ENCODE measurements around the gene TK2. TPM values are rescaled to one million over a fixed set of nuclear protein-coding genes. Genes with fewer than 3 reads are reported as not detected.
"Not testable (repeated sequence)": the region's sequence is repeated elsewhere in the genome, so short reads cannot be mapped to it uniquely, and the experiment has no call there.

The TK2 gene
- total RNA-seq, 1 donor: 38.9 TPM

DNA sequence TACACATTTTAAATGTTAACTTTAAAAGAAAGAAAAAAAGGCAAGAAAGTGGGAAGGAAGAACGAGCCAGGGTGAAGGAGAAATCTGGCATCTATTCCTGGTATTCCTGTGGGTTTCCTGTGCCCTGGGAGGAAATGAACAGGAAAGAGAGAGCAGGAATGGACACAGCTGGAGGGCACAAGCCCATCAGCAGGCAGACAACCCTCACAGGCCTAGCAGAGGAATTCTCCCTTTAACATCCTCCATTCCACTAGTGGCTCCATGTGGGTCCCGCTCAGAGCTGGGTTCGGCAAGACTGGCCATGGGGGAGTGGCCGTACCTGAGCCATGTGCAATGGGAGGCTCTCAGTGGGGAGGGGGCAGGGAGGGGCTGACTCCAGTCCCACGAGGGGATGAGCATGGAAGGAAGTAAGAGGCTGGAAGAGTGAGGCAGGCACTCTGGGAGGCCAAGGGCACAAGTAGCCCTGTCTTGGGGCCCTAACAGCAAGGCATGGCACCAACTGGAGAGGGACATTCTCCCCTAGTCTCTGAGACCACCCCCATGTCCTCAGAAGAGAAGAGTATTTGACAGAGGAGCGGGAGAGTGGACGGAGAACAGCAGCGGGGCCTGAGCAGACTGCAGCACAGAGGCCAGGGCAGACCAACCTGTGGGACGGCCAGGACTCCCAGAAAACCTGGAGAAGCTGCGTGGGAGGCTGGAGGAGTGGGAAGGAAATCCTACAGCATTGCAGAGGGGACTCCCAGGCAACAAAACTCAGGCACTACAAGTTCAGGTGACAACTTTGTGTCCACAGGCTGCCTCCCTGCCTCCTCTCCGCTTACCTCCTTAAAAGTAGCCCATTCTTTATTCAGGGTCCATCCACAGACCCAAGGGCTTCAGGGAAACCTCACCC is 30.2 kb downstream of the TK2 start:
- no peak overlapping the region for H3K4me3 ChIP-seq (ENCODE audit: low read depth, low read length)
- TF ChIP-seq, protein P1, sequence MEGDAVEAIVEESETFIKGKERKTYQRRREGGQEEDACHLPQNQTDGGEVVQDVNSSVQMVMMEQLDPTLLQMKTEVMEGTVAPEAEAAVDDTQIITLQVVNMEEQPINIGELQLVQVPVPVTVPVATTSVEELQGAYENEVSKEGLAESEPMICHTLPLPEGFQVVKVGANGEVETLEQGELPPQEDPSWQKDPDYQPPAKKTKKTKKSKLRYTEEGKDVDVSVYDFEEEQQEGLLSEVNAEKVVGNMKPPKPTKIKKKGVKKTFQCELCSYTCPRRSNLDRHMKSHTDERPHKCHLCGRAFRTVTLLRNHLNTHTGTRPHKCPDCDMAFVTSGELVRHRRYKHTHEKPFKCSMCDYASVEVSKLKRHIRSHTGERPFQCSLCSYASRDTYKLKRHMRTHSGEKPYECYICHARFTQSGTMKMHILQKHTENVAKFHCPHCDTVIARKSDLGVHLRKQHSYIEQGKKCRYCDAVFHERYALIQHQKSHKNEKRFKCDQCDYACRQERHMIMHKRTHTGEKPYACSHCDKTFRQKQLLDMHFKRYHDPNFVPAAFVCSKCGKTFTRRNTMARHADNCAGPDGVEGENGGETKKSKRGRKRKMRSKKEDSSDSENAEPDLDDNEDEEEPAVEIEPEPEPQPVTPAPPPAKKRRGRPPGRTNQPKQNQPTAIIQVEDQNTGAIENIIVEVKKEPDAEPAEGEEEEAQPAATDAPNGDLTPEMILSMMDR (IDR thresholded peaks at IDR 0.05; ENCODE audit: insufficient read depth, low read depth, low read length): no peak
- no peak for DNase-seq (ENCODE audit: low read depth)

- TF ChIP-seq, protein P1 (IDR thresholded peaks at IDR 0.05; ENCODE audit: insufficient read depth, low read depth, low read length): no peak
- no peak overlapping the region for H3K4me3 ChIP-seq (ENCODE audit: low read depth, low read length)
- no peak for DNase-seq (ENCODE audit: low read depth)
These were observed 32.2 kb downstream of the TK2 start for GRCh38 chr16:66517586-66518263.

GRCh38 chr16:66516808-66517585 is 32.9 kb downstream of the TK2 start:
- peak overlapping the region; percentile 12 for H3K4me3 ChIP-seq (ENCODE audit: low read depth, low read length)
- peak; percentile 99 for DNase-seq (ENCODE audit: low read depth)

GRCh38 chr16:66516509-66516807 is 33.5 kb downstream of the TK2 start:
- TF ChIP-seq, protein P1 (IDR thresholded peaks at IDR 0.05; ENCODE audit: insufficient read depth, low read depth, low read length): no peak
- H3K4me3 ChIP-seq (ENCODE audit: low read depth, low read length): no peak overlapping the region
- no peak for DNase-seq (ENCODE audit: low read depth)

More at GRCh38 chr16:66516808-66517585, 32.9 kb downstream of the TK2 start:
- TF ChIP-seq, protein P1 (IDR thresholded peaks at IDR 0.05; ENCODE audit: insufficient read depth, low read depth, low read length): no peak

DNA sequence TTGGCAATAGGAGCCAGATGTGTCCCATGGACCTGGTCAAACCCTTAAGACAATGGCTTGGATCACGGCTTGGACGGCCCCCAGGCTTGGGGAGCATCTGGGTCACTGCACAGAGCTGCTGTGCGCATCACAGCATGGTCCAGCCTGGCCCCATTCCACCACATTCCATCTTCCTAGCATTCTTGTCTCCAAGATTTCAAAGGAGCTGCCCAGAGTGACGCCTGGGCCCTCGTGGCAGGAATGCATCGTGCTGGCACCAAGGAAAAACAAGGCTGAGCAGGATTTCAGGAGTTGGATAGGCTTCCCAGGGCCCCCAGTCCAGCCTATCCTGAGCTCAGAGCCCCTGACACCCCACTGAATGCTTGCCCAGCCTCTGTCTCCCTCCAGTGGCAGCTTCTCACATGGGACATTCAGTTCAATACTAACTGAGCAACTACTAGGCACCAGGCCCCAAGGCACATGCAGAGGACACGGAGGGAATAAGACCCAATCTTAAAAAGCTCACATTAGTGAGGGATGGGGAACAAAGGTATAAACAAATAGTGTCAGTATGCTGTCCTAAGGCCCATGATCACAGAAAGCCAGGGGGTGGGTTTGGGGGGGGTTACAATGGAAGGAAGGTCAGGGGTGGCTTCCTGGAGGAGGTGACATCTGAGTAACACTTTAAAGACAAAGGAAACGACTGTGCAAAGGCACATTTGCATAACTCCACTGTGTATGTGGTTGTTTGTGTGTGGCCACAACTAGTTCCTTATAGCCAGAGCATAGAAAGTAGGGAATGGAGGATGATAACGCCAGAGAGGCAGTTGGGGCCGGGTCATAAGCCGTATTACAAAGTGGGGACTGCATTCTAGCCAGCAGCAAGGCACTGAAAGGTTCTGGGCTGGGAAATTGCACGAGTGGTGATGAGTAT is 34.1 kb downstream of the TK2 start:
- TF ChIP-seq, protein P1 (IDR thresholded peaks at IDR 0.05; ENCODE audit: insufficient read depth, low read depth, low read length): peak; percentile 60
- peak; percentile 40 for DNase-seq (ENCODE audit: low read depth)
- H3K4me3 ChIP-seq (ENCODE audit: low read depth, low read length): no peak overlapping the region

- not testable (repeated sequence) for DNase-seq (ENCODE audit: low read depth); H3K4me3 ChIP-seq (ENCODE audit: low read depth, low read length)
These were observed 34.8 kb downstream of the TK2 start for GRCh38 chr16:66514980-66515595.

GRCh38 chr16:66514391-66514790 is 35.5 kb downstream of the TK2 start:
- DNase-seq (ENCODE audit: low read depth); H3K4me3 ChIP-seq (ENCODE audit: low read depth, low read length): not testable (repeated sequence)

All from fibroblast of villous mesenchyme (primary cell).